Tibial nerve (tissue), 4 donors: Measurements from ENCODE around the gene AVEN. TPM values are rescaled to one million over a fixed set of nuclear protein-coding genes. Genes with fewer than 3 reads are reported as not detected.

Source experiments
- DNase-seq, 2 donors: peaks; one replicate each; pipeline ENCODE4 v3.0.0-alpha.2; 2019; ENCODE audit warnings: low spot score in 2 of 2
- H3K27ac ChIP-seq, 4 donors: fragments of 200-600 bp; sonication (generic) in 3 of 4; one replicate each; pipeline ENCODE4 v1.5.1; 2017 to 2019; ENCODE audit warnings: mild to moderate bottlenecking in 1 of 4
- H3K27me3 ChIP-seq, 2 donors: fragments of 200-600 bp; sonication (generic) in 1 of 2; one replicate each; pipeline versions ENCODE4 v1.5.1 to v1.6.0; 2017 to 2019
- H3K36me3 ChIP-seq, 3 donors: fragments of 200-600 bp; sonication (generic); one replicate each; pipeline ENCODE4 v1.5.1; 2018 to 2019
- H3K4me1 ChIP-seq, 4 donors: fragments of 200-600 bp; sonication (generic) in 3 of 4; one replicate each; pipeline ENCODE4 v1.5.1; 2017 to 2019
- H3K4me3 ChIP-seq, 4 donors: fragments of 200-600 bp; sonication (generic) in 3 of 4; one replicate each; pipeline ENCODE4 v1.5.1; 2017 to 2019; ENCODE audit warnings: mild to moderate bottlenecking in 1 of 4, moderate library complexity in 1 of 4
- H3K9me3 ChIP-seq, 4 donors: fragments of 200-600 bp; sonication (generic) in 3 of 4; one replicate each; pipeline ENCODE4 v1.5.1; 2017 to 2019
- CTCF ChIP-seq, 5 experiments: fragments of 200-600 bp in 3 of 5; fragments of 450-650 bp in 2 of 5; sonication (generic) in 3 of 5; IDR thresholded peaks; one replicate each; pipeline ENCODE4 v1.5.1; 2016 to 2019; ENCODE audit warnings: antibody characterized with exemption in 5 of 5, mild to moderate bottlenecking in 3 of 5, moderate library complexity in 2 of 5
- EP300 ChIP-seq, 2 donors: sonication (generic); formaldehyde crosslinking; IDR thresholded peaks; one replicate each; pipeline ENCODE4 v1.6.1; 2017; ENCODE audit warnings: antibody characterized with exemption in 2 of 2, mild to moderate bottlenecking in 1 of 2
- POLR2A ChIP-seq, 2 donors: fragments of 450-650 bp; IDR thresholded peaks; one replicate each; pipeline ENCODE4 v1.6.1; 2017; ENCODE audit warnings: antibody characterized with exemption in 2 of 2, mild to moderate bottlenecking in 2 of 2, moderate library complexity in 2 of 2
- WGBS, 2 donors: methylation state at CpG; one replicate each; pipeline ENCODE4 v1.1.5; 2018; 5-methylcytosine and 5-hydroxymethylcytosine counted together
- total RNA-seq, 4 donors: library from RNA; depleted of rRNA; stranded (reverse); fragments of >200 nt; gene quantifications; one replicate each; pipeline ENCODE4 v1.1.0, GENCODE V29; 2016

Gene AVEN
- total RNA-seq, 4 donors from 2014 or later = 14.9 to 34.8 (median 25.5) TPM

DNA sequence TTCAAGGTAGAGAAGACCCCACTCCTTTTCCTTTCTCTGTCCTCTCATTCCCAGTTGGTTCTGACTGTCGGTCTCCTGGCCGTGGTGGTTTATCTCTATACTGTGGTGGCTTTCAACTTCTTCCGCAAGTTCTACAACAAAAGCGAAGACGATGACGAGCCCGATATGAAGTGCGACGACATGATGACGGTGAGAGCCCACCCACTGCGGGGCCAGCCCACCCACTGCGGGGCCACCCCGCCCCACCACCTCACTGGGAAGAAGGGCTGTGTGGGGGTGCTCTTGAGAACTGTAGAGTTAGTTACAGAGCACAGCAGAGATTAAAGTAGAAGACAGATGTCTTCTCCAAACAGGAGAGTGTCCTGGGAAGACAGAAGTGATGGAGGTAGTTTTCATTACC lies 181.3 kb downstream of the AVEN start:
- Histone ChIP-seq H3K36me3 (peaks cover 0 to 32% (median 0%) of the 10 kb centered on the region in 3 donors), H3K27me3 (no peaks in the 10 kb centered on the region), H3K27ac (no peak overlapping the region), H3K4me3 (no peak overlapping the region), H3K4me1 (no peaks in the 10 kb centered on the region), H3K9me3 (no peaks in the 10 kb centered on the region)
- no peak for TF ChIP-seq CTCF (IDR thresholded peaks at IDR 0.05)
- no peak for TF ChIP-seq POLR2A (IDR thresholded peaks at IDR 0.05)
- TF ChIP-seq EP300 (IDR thresholded peaks at IDR 0.05) = no peak
- WGBS, 2 donors = 97 to 98% methylated on average over 13 of the region's 13 CpGs
- no peak for DNase-seq

GRCh38 chr15:33852570-33852969 lies 186.4 kb downstream of the AVEN start:
- H3K9me3 ChIP-seq = no peaks in the 10 kb centered on the region
- no peaks in the 10 kb centered on the region for H3K4me1 ChIP-seq
- H3K36me3 ChIP-seq = no peaks in the 10 kb centered on the region
- DNase-seq = no peak
- H3K27ac ChIP-seq = no peak overlapping the region
- no peak overlapping the region for H3K4me3 ChIP-seq
- TF ChIP-seq POLR2A (IDR thresholded peaks at IDR 0.05) (no peak), EP300 (IDR thresholded peaks at IDR 0.05) (no peak), CTCF (IDR thresholded peaks at IDR 0.05) (no peak)
- H3K27me3 ChIP-seq = no peaks in the 10 kb centered on the region
- 80 to 84% methylated on average over 2 of the region's 2 CpGs for WGBS, 2 donors

- no peak for DNase-seq
- no peaks in the 10 kb centered on the region for H3K36me3 ChIP-seq
- 67 to 70% methylated on average over 1 of the region's 1 CpG for WGBS, 2 donors
- no peak for TF ChIP-seq CTCF (IDR thresholded peaks at IDR 0.05)
- no peaks in the 10 kb centered on the region for H3K9me3 ChIP-seq
- no peak overlapping the region for H3K4me3 ChIP-seq
- H3K27ac ChIP-seq = no peak overlapping the region
- H3K4me1 ChIP-seq = no peaks in the 10 kb centered on the region
- H3K27me3 ChIP-seq = no peaks in the 10 kb centered on the region
Measured at GRCh38 chr15:33852094-33852493, 186.9 kb downstream of the AVEN start.

DNA sequence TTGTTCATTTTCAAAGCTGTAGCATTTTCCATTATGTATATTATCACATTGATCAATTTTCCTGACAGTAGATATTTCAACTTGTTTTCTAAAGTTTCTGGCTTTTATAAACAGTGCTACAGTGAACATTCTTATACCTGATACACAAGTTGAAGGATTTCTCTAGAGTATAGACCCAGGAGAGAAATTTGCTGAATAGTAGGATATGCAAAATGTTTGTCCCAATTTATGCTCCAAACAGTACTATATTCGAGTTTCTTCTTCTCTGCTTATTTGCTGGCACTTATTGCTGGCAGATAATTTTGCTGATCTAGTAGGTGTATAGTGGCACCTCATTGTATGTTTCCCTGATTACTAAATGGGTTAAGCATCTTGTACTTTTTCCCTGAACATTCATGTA lies 187.9 kb downstream of the AVEN start:
- Histone ChIP-seq H3K9me3 (no peaks in the 10 kb centered on the region), H3K4me3 (no peak overlapping the region), H3K36me3 (no peaks in the 10 kb centered on the region), H3K4me1 (no peaks in the 10 kb centered on the region), H3K27ac (no peak overlapping the region), H3K27me3 (no peaks in the 10 kb centered on the region)
- WGBS, 2 donors = 83 to 93% methylated on average over 1 of the region's 1 CpG
- no peak for DNase-seq
- no peak for TF ChIP-seq POLR2A (IDR thresholded peaks at IDR 0.05)
- TF ChIP-seq CTCF (IDR thresholded peaks at IDR 0.05) = no peak
- TF ChIP-seq EP300 (IDR thresholded peaks at IDR 0.05) = no peak

- WGBS, 2 donors = 94% methylated on average over 3 of the region's 3 CpGs
- Histone ChIP-seq H3K4me3 (no peak overlapping the region), H3K36me3 (no peaks in the 10 kb centered on the region), H3K4me1 (no peaks in the 10 kb centered on the region), H3K27me3 (no peaks in the 10 kb centered on the region), H3K9me3 (no peaks in the 10 kb centered on the region), H3K27ac (no peak overlapping the region)
- TF ChIP-seq EP300 (IDR thresholded peaks at IDR 0.05) = no peak
- no peak for DNase-seq
Measured at GRCh38 chr15:33848011-33848410, 191.0 kb downstream of the AVEN start.

GRCh38 chr15:33846862-33847261 lies 192.1 kb downstream of the AVEN start:
- WGBS, 2 donors = 56 to 69% methylated on average over 6 of the region's 6 CpGs
- H3K36me3 ChIP-seq = no peaks in the 10 kb centered on the region
- DNase-seq = no peak
- no peaks in the 10 kb centered on the region for H3K9me3 ChIP-seq
- TF ChIP-seq POLR2A (IDR thresholded peaks at IDR 0.05) (no peak), CTCF (IDR thresholded peaks at IDR 0.05) (no peak)
- H3K4me3 ChIP-seq = no peak overlapping the region
- no peak overlapping the region for H3K27ac ChIP-seq
- H3K27me3 ChIP-seq = no peaks in the 10 kb centered on the region
- no peaks in the 10 kb centered on the region for H3K4me1 ChIP-seq
